ENCODE measurements around the gene GHRH.

Gene GHRH

DNA sequence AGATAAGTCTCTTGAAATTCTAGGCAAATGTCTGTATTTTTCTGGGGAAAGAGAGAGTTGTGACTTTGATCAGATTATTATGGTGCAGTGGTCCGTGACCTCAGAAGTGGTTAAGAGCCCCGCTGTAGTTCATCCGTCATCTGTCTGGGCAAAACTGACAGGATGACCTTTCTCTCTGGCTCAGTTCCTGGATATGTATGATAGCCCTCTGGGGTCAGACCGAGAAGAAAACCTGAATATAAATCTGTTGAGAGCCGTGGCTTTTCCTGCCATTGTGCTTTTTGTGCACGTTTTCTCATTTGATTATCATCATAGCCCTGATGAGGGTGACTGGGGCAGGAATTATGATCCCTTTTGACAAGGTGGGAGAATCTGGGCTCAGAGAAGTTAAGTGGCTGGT lies 26.5 kb downstream of the GHRH start:
- no peak for DNase-seq
- H4K20me1 ChIP-seq (ENCODE audit: insufficient read depth, low read length), result no peaks in the 10 kb centered on the region
- no peak for ATAC-seq (ENCODE audit: insufficient read depth, low read depth)
- no peaks in the 10 kb centered on the region for H3K27me3 ChIP-seq (ENCODE audit: insufficient read depth, low read length, poor library complexity)
- no peak overlapping the region for H2AFZ ChIP-seq (ENCODE audit: low read depth, low read length)
- H3K4me1 ChIP-seq (ENCODE audit: insufficient read depth, low read length), result no peaks in the 10 kb centered on the region
- H3K27ac ChIP-seq (ENCODE audit: low read length), result no peak overlapping the region
- H3K9me3 ChIP-seq (ENCODE audit: insufficient read depth, low read length, severe bottlenecking), result no peaks in the 10 kb centered on the region
- H3K4me2 ChIP-seq (ENCODE audit: insufficient read depth, low read length), result no peak overlapping the region
- peaks cover 97% of the 10 kb centered on the region for H3K36me3 ChIP-seq (ENCODE audit: insufficient read depth, low read length)
- no peaks in the 10 kb centered on the region for H3K79me2 ChIP-seq (ENCODE audit: insufficient read depth, low read length)
- TF ChIP-seq, protein P1, sequence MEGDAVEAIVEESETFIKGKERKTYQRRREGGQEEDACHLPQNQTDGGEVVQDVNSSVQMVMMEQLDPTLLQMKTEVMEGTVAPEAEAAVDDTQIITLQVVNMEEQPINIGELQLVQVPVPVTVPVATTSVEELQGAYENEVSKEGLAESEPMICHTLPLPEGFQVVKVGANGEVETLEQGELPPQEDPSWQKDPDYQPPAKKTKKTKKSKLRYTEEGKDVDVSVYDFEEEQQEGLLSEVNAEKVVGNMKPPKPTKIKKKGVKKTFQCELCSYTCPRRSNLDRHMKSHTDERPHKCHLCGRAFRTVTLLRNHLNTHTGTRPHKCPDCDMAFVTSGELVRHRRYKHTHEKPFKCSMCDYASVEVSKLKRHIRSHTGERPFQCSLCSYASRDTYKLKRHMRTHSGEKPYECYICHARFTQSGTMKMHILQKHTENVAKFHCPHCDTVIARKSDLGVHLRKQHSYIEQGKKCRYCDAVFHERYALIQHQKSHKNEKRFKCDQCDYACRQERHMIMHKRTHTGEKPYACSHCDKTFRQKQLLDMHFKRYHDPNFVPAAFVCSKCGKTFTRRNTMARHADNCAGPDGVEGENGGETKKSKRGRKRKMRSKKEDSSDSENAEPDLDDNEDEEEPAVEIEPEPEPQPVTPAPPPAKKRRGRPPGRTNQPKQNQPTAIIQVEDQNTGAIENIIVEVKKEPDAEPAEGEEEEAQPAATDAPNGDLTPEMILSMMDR (IDR thresholded peaks at IDR 0.05; ENCODE audit: borderline replicate concordance, extremely low read depth, low read length, poor library complexity, severe bottlenecking), result no peak
- no peak for TF ChIP-seq EZH2 (IDR thresholded peaks at IDR 0.05; ENCODE audit: borderline replicate concordance, low read depth, low read length, severe bottlenecking)
- no peak overlapping the region for H3K9ac ChIP-seq (ENCODE audit: low read depth, low read length)
- H3K4me3 ChIP-seq (ENCODE audit: low read depth in 1 of 2, low read length in 2 of 2), result no peak overlapping the region

DNA sequence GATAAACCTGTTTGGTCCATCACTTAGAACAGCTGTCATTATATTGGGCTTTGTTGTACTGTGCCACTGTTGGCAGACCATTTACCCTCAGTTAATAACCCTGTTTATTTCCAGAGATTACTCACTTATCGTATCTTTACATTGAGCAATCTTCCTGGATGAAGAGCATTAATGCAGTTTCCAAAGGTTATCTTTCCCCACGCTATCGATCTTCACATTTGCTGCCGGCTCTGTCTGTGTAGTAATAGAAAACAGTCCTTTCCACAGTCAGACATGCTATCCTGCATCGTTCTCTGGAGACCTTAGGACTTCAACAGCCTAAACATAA lies 27.4 kb downstream of the GHRH start:
- Histone ChIP-seq H2AFZ (ENCODE audit: low read depth, low read length) (no peak overlapping the region), H4K20me1 (ENCODE audit: insufficient read depth, low read length) (peaks cover 2% of the 10 kb centered on the region; the same call in 1 of the 2 replicates), H3K36me3 (ENCODE audit: insufficient read depth, low read length) (peaks cover 97% of the 10 kb centered on the region), H3K4me1 (ENCODE audit: insufficient read depth, low read length) (no peaks in the 10 kb centered on the region), H3K9me3 (ENCODE audit: insufficient read depth, low read length, severe bottlenecking) (no peaks in the 10 kb centered on the region), H3K27ac (ENCODE audit: low read length) (no peak overlapping the region), H3K9ac (ENCODE audit: low read depth, low read length) (no peak overlapping the region), H3K4me2 (ENCODE audit: insufficient read depth, low read length) (no peak overlapping the region), H3K79me2 (ENCODE audit: insufficient read depth, low read length) (no peaks in the 10 kb centered on the region), H3K4me3 (ENCODE audit: low read depth in 1 of 2, low read length in 2 of 2) (no peak overlapping the region), H3K27me3 (ENCODE audit: insufficient read depth, low read length, poor library complexity) (no peaks in the 10 kb centered on the region)
- ATAC-seq (ENCODE audit: insufficient read depth, low read depth) (no peak), DNase-seq (no peak)
- TF ChIP-seq EZH2 (IDR thresholded peaks at IDR 0.05; ENCODE audit: borderline replicate concordance, low read depth, low read length, severe bottlenecking), result no peak
- TF ChIP-seq, protein P1 (IDR thresholded peaks at IDR 0.05; ENCODE audit: borderline replicate concordance, extremely low read depth, low read length, poor library complexity, severe bottlenecking), result no peak

DNA sequence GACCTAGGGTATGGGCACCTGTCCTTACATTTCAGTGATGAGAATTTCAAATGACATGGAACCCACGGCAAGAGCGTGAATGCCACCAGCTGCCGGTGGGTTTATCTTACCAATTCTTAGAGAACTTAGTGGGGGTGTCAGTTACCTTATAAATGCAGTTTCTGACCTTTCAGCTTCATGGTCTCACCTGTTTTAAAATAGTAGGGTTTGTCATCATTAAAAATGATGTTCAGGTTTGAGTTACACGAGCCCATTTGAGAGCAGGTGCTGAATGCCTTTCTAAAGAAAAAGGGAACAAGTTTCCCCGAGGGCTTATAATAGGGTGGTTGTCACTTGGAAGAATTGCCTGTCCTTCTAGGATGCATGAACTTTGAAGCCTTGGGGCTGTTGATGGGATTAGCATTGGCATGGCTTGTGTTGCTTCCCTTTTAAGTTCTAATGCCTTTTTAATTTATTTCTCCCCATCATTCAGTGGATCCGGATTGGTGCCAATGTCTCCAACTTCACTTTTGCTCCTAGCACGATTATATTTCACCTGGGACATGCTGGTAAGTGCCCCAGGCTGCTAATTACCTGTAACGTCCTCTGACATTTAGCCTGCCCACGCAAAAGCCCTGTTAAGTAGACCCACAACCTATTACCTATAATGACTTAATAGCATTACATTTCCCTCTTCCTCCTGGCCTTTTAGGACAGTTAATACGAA lies 27.9 kb downstream of the GHRH start:
- H3K36me3 ChIP-seq (ENCODE audit: insufficient read depth, low read length), result peaks cover 97% of the 10 kb centered on the region
- H4K20me1 ChIP-seq (ENCODE audit: insufficient read depth, low read length), result peaks cover 4% of the 10 kb centered on the region; the same call in 1 of the 2 replicates
- H3K27me3 ChIP-seq (ENCODE audit: insufficient read depth, low read length, poor library complexity), result no peaks in the 10 kb centered on the region
- DNase-seq (no peak), ATAC-seq (ENCODE audit: insufficient read depth, low read depth) (no peak)
- no peaks in the 10 kb centered on the region for H3K4me1 ChIP-seq (ENCODE audit: insufficient read depth, low read length)
- no peaks in the 10 kb centered on the region for H3K9me3 ChIP-seq (ENCODE audit: insufficient read depth, low read length, severe bottlenecking)
- H3K4me2 ChIP-seq (ENCODE audit: insufficient read depth, low read length), result no peak overlapping the region
- H3K9ac ChIP-seq (ENCODE audit: low read depth, low read length), result no peak overlapping the region
- H2AFZ ChIP-seq (ENCODE audit: low read depth, low read length), result no peak overlapping the region
- no peak overlapping the region for H3K4me3 ChIP-seq (ENCODE audit: low read depth in 1 of 2, low read length in 2 of 2)
- H3K27ac ChIP-seq (ENCODE audit: low read length), result no peak overlapping the region
- no peaks in the 10 kb centered on the region for H3K79me2 ChIP-seq (ENCODE audit: insufficient read depth, low read length)
- TF ChIP-seq, protein P1 (IDR thresholded peaks at IDR 0.05; ENCODE audit: borderline replicate concordance, extremely low read depth, low read length, poor library complexity, severe bottlenecking), result no peak
- no peak for TF ChIP-seq EZH2 (IDR thresholded peaks at IDR 0.05; ENCODE audit: borderline replicate concordance, low read depth, low read length, severe bottlenecking)

All from DND-41 (cell line).